EH (cell line): ENCODE data around the gene WNT7B.

Experiments
- DNase-seq: peaks from one replicate; pipeline ENCODE4 v3.0.0-alpha.2; 2015; ENCODE audit warnings: low read depth

WNT7B gene

GRCh38 chr22:45871721-45872120 is 105.2 kb downstream of the WNT7B start:
- no peak for DNase-seq
